BJ (cell line): ENCODE measurements around the gene TMEM169. TPM values are rescaled to one million over a fixed set of nuclear protein-coding genes. Genes with fewer than 3 reads are reported as not detected.
A peak's percentile ranks its signal among the peaks of the same experiment; 100 is the strongest.

ENCODE experiments used
- CTCF ChIA-PET: fragments of 350-600 bp; formaldehyde crosslinking; extraction: SDS; loops from one replicate; lab custom pipeline; 2021; ENCODE audit warnings: antibody characterized with exemption, inconsistent platforms; lab: Yijun Ruan, JAX
- POLR2A ChIA-PET: fragments of 300-600 bp; sonication (Branson Sonifier 250); formaldehyde crosslinking; extraction: SDS; loops from one replicate; lab custom pipeline; 2021; ENCODE audit warnings: antibody characterized with exemption; lab: Charles Lee
- DNase-seq: peaks from one replicate; pipeline ENCODE4 v3.0.0-alpha.2; 2011; ENCODE audit warnings: low read depth
- H3K27me3 ChIP-seq: 2 replicates; pipeline ENCODE4 v1.6.0; 2011; ENCODE audit warnings: low read length; ENCODE audit not compliant: control insufficient read depth, insufficient read depth
- H3K36me3 ChIP-seq: 2 replicates; pipeline ENCODE4 v1.5.1; 2011; ENCODE audit warnings: low read length; ENCODE audit not compliant: control insufficient read depth, insufficient read depth
- H3K4me3 ChIP-seq: 2 replicates; pipeline ENCODE4 v1.5.1; 2011; ENCODE audit warnings: low read depth, mild to moderate bottlenecking, control low read depth, low read length
- polyA plus RNA-seq: library from polyadenylated mRNA; depleted of rRNA; stranded (reverse); fragments of >200 nt; gene quantifications from 2 replicates; pipeline ENCODE4 v1.2.3, GENCODE V29; 2011
- TF ChIP-seq, protein P1 (sequence below): IDR thresholded peaks from 2 replicates; pipeline ENCODE4 v1.5.1; 2011; ENCODE audit warnings: low read depth, mild to moderate bottlenecking, control low read depth, inconsistent platforms, low read length, moderate library complexity; ENCODE audit not compliant: insufficient read depth

TMEM169 gene
- polyA plus RNA-seq, 1 experiment, result 0.10 TPM

- TF ChIP-seq, protein P1, sequence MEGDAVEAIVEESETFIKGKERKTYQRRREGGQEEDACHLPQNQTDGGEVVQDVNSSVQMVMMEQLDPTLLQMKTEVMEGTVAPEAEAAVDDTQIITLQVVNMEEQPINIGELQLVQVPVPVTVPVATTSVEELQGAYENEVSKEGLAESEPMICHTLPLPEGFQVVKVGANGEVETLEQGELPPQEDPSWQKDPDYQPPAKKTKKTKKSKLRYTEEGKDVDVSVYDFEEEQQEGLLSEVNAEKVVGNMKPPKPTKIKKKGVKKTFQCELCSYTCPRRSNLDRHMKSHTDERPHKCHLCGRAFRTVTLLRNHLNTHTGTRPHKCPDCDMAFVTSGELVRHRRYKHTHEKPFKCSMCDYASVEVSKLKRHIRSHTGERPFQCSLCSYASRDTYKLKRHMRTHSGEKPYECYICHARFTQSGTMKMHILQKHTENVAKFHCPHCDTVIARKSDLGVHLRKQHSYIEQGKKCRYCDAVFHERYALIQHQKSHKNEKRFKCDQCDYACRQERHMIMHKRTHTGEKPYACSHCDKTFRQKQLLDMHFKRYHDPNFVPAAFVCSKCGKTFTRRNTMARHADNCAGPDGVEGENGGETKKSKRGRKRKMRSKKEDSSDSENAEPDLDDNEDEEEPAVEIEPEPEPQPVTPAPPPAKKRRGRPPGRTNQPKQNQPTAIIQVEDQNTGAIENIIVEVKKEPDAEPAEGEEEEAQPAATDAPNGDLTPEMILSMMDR, result no peak
- no peak for DNase-seq
- ChIA-PET CTCF (interaction anchor here (0.6 to 1.6 kb wide), 2 partner anchors 16 to 49 kb away, joined by 3 to 5 read pairs; no protein-coding TSS in a partner anchor), POLR2A (no interaction called here)
- H3K36me3 ChIP-seq, result no peaks in the 10 kb centered on the region
- no peaks in the 10 kb centered on the region for H3K27me3 ChIP-seq
- H3K4me3 ChIP-seq, result peak overlapping the region; percentile 61
Measured at GRCh38 chr2:216081012-216081411, 707 bp upstream of the TMEM169 start.

DNA sequence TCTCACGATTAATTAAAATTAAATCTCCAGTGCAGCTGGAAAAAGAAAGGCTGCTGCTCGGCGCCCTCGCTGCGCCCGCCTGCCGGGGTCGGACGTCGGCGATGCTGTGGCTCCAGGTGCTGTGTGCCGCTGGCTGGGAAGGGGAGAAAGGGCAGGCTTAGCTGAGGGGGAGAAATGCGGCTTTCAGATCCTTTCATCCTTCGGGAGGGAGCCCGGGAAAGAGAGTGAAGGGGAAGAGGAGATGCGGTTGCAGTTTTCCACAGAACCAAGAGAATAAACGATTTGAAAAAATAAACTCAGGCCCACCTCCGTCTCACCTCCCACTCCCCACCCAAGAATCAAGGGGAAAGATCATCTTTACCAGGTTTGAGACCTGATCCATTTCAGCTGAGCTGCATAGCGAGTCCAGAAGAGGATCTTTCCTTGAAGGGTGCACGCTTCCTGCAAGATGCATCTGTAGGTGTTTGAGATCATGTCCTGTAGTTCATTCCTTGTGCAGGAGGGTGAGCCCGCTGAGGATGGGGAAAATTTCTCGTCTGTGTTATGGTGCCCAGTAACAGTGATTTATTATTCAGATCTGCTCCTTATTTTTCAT, 495 bp downstream of the TMEM169 start:
- H3K27me3 ChIP-seq, result no peaks in the 10 kb centered on the region
- peak overlapping the region; percentile 61 for H3K4me3 ChIP-seq
- POLR2A ChIA-PET, result interaction anchor here (0.6 kb wide), 1 partner anchor 255 kb away, joined by 5 read pairs; no protein-coding TSS in a partner anchor
- CTCF ChIA-PET, result interaction anchor here (1.6 kb wide), 1 partner anchor 50 kb away, joined by 5 read pairs; no protein-coding TSS in a partner anchor
- TF ChIP-seq, protein P1, result no peak
- DNase-seq, result no peak
- H3K36me3 ChIP-seq, result no peaks in the 10 kb centered on the region

DNA sequence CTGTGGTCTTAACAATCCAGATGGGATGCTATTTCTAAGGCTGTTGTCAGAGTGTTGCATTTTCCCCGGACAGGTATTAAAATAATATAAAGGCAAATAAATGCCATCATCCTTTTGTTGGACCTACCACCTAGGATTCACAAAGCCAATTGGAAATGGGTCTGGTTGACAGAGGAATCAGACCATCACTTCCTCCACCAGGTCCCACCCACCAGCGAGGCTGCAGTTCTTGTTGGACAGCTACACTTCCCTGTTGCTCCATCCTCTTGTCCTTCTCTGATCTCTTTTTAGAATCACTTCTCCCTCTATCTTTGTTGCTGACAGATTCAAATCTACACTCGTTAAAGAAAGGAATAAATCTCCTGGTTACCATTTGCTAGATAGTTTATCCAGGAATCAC, 1.1 kb downstream of the TMEM169 start:
- DNase-seq, result no peak
- H3K27me3 ChIP-seq, result no peaks in the 10 kb centered on the region

GRCh38 chr2:216083464-216084281, 2.0 kb downstream of the TMEM169 start:
- no peaks in the 10 kb centered on the region for H3K27me3 ChIP-seq
- H3K36me3 ChIP-seq, result no peaks in the 10 kb centered on the region
- CTCF ChIA-PET, result no interaction called here
- TF ChIP-seq, protein P1, result no peak
- H3K4me3 ChIP-seq, result no peak overlapping the region
- POLR2A ChIA-PET, result interaction anchor here (0.8 kb wide), 1 partner anchor 174 kb away, joined by 3 read pairs; no protein-coding TSS in a partner anchor
- DNase-seq, result no peak

More for the DNA sequence above, 1.1 kb downstream of the TMEM169 start:
- TF ChIP-seq, protein P1, result no peak
- ChIA-PET CTCF (no interaction called here), POLR2A (no interaction called here)
- Histone ChIP-seq H3K36me3 (no peaks in the 10 kb centered on the region), H3K4me3 (no peak overlapping the region)

DNA sequence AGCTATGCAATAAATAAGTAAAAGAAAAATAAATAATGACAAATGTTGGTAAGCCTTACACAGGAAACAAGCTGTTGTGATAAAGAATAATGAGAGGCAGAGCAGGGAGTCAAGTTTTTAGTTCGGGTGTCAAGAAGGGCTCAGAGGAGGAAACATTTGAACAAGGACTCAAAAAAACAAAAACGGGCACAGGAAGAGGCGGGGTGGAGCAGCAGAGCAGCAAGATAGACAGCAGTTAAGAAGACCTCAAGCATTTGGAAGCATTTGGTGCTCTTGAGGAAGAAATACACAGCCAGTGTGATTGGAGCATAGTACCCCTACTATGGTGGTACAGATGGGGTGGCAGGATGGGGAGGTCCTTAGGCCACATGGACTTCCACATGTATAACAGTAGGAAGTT, 2.8 kb downstream of the TMEM169 start:
- ChIA-PET CTCF (no interaction called here), POLR2A (interaction anchor here (0.8 kb wide), 1 partner anchor 173 kb away, joined by 3 read pairs; no protein-coding TSS in a partner anchor)
- no peak for DNase-seq
- Histone ChIP-seq H3K4me3 (no peak overlapping the region), H3K36me3 (no peaks in the 10 kb centered on the region), H3K27me3 (no peaks in the 10 kb centered on the region)
- TF ChIP-seq, protein P1, result no peak
